Esophagus squamous epithelium (tissue), 4 donors: ENCODE measurements around the gene CEP250.

Experiments used
- POLR2A ChIP-seq, 4 donors: fragments of 450-650 bp; IDR thresholded peaks; one replicate each; pipeline ENCODE4 v1.6.1; 2017; ENCODE audit warnings: antibody characterized with exemption in 4 of 4, mild to moderate bottlenecking in 4 of 4, moderate library complexity in 3 of 4
- TF ChIP-seq, protein P1 (sequence below), 6 experiments: fragments of 450-650 bp in 4 of 6; fragments of 200-600 bp in 2 of 6; sonication (generic) in 2 of 6; IDR thresholded peaks; one replicate each; pipeline ENCODE4 v1.5.1; 2016 to 2019; ENCODE audit warnings: antibody characterized with exemption in 6 of 6, mild to moderate bottlenecking in 4 of 6, moderate library complexity in 4 of 6

GRCh38 chr20:35527122-35527769, 71.8 kb downstream of the CEP250 start:
- TF ChIP-seq, protein P1, sequence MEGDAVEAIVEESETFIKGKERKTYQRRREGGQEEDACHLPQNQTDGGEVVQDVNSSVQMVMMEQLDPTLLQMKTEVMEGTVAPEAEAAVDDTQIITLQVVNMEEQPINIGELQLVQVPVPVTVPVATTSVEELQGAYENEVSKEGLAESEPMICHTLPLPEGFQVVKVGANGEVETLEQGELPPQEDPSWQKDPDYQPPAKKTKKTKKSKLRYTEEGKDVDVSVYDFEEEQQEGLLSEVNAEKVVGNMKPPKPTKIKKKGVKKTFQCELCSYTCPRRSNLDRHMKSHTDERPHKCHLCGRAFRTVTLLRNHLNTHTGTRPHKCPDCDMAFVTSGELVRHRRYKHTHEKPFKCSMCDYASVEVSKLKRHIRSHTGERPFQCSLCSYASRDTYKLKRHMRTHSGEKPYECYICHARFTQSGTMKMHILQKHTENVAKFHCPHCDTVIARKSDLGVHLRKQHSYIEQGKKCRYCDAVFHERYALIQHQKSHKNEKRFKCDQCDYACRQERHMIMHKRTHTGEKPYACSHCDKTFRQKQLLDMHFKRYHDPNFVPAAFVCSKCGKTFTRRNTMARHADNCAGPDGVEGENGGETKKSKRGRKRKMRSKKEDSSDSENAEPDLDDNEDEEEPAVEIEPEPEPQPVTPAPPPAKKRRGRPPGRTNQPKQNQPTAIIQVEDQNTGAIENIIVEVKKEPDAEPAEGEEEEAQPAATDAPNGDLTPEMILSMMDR (IDR thresholded peaks at IDR 0.05): no peak
- no peak for TF ChIP-seq POLR2A (IDR thresholded peaks at IDR 0.05)
